SK-N-SH (cell line): ENCODE measurements around the gene SEC14L1.

Source experiments
- EP300 ChIP-seq, 2 experiments: IDR thresholded peaks; 2 replicates each; pipeline versions ENCODE4 v1.4.0 to v1.6.1; 2012; ENCODE audit warnings: borderline replicate concordance in 1 of 2, low read depth in 1 of 2, low read length in 1 of 2
- EZH2phosphoT487 ChIP-seq: fragments of 200-600 bp; sonication (generic); IDR thresholded peaks from 2 replicates; pipeline ENCODE4 v1.6.1; 2017; ENCODE audit warnings: low read depth, mixed run types, mild to moderate bottlenecking, antibody characterized with exemption, moderate library complexity, borderline replicate concordance
- FOSL2 ChIP-seq: IDR thresholded peaks from 2 replicates; pipeline ENCODE4 v1.4.0; 2012; ENCODE audit warnings: low read depth, mild to moderate bottlenecking, moderate library complexity, borderline replicate concordance
- GATA2 ChIP-seq: sonication (generic); formaldehyde crosslinking; IDR thresholded peaks from 2 replicates; pipeline ENCODE4 v1.5.0; 2020; ENCODE audit warnings: mild to moderate bottlenecking, missing genetic modification reagents
- MXI1 ChIP-seq: IDR thresholded peaks from 2 replicates; pipeline ENCODE4 v1.6.1; 2012; ENCODE audit warnings: mild to moderate bottlenecking, low read depth, low read length, improper control_type of control experiment
- NFIC ChIP-seq: IDR thresholded peaks from 2 replicates; pipeline ENCODE4 v1.4.0; 2012; ENCODE audit warnings: borderline replicate concordance
- POLR2AphosphoS5 ChIP-seq: IDR thresholded peaks from 2 replicates; pipeline ENCODE4 v1.6.1; 2012; ENCODE audit warnings: low read depth, low read length
- RCOR1 ChIP-seq: fragments of 150-350 bp; IDR thresholded peaks from 2 replicates; pipeline ENCODE4 v1.6.1; 2017; ENCODE audit warnings: antibody characterized with exemption, low read length
- TCF12 ChIP-seq: IDR thresholded peaks from 2 replicates; pipeline ENCODE4 v1.4.0; 2012
- YY1 ChIP-seq: IDR thresholded peaks from 2 replicates; pipeline ENCODE4 v1.4.0; 2012; ENCODE audit warnings: low read depth, mild to moderate bottlenecking
- TF ChIP-seq, protein P1 (sequence below): fragments of 200-600 bp; sonication (generic); IDR thresholded peaks from 2 replicates; pipeline ENCODE4 v1.6.1; 2017; ENCODE audit warnings: antibody characterized with exemption, mild to moderate bottlenecking, moderate library complexity
- TF ChIP-seq, protein P2 (sequence below): IDR thresholded peaks from 2 replicates; pipeline ENCODE4 v1.4.0; 2012; ENCODE audit warnings: low read depth, borderline replicate concordance
- TF ChIP-seq, protein P3 (sequence below): IDR thresholded peaks from 2 replicates; pipeline ENCODE4 v1.4.0; 2012; ENCODE audit warnings: low read depth
- TF ChIP-seq, protein P4 (sequence below): IDR thresholded peaks from 2 replicates; pipeline ENCODE4; 2012

DNA sequence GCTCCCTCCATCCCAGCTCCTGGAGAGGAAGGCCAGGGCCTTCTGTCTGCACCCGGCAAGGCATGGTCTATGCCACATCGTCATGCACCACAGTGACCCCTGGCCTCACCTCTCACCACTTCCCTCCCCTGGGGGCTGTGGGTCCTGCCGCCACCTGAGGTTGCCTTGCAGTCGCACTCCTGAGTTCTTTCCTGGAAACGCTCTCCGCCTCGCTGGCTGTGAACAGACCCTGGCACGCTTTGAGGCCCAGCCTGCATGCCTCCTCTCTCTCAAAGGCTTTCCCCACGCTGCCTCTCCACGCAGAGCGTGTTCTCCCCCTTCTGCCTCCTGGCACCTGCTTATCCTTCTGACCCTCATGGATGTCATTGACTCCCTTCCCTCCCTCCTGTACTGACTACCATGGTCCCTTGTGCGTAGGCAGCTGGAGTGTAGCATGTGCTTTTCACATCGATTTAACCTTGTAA, 45.4 kb downstream of the SEC14L1 start:
- TF ChIP-seq, protein P1, sequence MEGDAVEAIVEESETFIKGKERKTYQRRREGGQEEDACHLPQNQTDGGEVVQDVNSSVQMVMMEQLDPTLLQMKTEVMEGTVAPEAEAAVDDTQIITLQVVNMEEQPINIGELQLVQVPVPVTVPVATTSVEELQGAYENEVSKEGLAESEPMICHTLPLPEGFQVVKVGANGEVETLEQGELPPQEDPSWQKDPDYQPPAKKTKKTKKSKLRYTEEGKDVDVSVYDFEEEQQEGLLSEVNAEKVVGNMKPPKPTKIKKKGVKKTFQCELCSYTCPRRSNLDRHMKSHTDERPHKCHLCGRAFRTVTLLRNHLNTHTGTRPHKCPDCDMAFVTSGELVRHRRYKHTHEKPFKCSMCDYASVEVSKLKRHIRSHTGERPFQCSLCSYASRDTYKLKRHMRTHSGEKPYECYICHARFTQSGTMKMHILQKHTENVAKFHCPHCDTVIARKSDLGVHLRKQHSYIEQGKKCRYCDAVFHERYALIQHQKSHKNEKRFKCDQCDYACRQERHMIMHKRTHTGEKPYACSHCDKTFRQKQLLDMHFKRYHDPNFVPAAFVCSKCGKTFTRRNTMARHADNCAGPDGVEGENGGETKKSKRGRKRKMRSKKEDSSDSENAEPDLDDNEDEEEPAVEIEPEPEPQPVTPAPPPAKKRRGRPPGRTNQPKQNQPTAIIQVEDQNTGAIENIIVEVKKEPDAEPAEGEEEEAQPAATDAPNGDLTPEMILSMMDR: no peak
- TF ChIP-seq MXI1 (no peak), YY1 (no peak), POLR2AphosphoS5 (no peak), TCF12 (no peak), GATA2 (CRISPR knock-in tag) (no peak), EP300 (IDR thresholded peaks at IDR 0.05; ENCODE audit: borderline replicate concordance in 1 of 2, low read depth in 1 of 2, low read length in 1 of 2) (no peak), EZH2phosphoT487 (no peak), RCOR1 (no peak), NFIC (no peak), FOSL2 (no peak)
- TF ChIP-seq, protein P2, sequence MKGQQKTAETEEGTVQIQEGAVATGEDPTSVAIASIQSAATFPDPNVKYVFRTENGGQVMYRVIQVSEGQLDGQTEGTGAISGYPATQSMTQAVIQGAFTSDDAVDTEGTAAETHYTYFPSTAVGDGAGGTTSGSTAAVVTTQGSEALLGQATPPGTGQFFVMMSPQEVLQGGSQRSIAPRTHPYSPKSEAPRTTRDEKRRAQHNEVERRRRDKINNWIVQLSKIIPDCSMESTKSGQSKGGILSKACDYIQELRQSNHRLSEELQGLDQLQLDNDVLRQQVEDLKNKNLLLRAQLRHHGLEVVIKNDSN: no peak
- TF ChIP-seq, protein P3, sequence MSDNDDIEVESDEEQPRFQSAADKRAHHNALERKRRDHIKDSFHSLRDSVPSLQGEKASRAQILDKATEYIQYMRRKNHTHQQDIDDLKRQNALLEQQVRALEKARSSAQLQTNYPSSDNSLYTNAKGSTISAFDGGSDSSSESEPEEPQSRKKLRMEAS: no peak
- TF ChIP-seq, protein P4, sequence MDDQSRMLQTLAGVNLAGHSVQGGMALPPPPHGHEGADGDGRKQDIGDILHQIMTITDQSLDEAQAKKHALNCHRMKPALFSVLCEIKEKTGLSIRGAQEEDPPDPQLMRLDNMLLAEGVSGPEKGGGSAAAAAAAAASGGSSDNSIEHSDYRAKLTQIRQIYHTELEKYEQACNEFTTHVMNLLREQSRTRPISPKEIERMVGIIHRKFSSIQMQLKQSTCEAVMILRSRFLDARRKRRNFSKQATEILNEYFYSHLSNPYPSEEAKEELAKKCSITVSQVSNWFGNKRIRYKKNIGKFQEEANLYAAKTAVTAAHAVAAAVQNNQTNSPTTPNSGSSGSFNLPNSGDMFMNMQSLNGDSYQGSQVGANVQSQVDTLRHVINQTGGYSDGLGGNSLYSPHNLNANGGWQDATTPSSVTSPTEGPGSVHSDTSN: no peak
